ENCODE data around the gene CHD6. TPM values are rescaled to one million over a fixed set of nuclear protein-coding genes. Genes with fewer than 3 reads are reported as not detected.

Gene CHD6
- total RNA-seq, 1 donor from 2014 or later = 114 TPM

- TF ChIP-seq CTCF (IDR thresholded peaks at IDR 0.05; ENCODE audit: unreplicated experiment) = no peak
- Mint-ChIP-seq H3K4me1 (ENCODE audit: low read depth) (peaks cover 15% of the 10 kb centered on the region), H3K36me3 (ENCODE audit: insufficient read depth) (no peaks in the 10 kb centered on the region), H3K4me3 (ENCODE audit: low read depth) (no peak overlapping the region), H3K27ac (no peak overlapping the region), H3K27me3 (peaks cover 4% of the 10 kb centered on the region), H3K9me3 (ENCODE audit: low read depth) (no peaks in the 10 kb centered on the region)
- no peak for DNase-seq (ENCODE audit: low spot score, unreplicated experiment)
These were observed 21.5 kb upstream of the CHD6 start for GRCh38 chr20:41639630-41640029.

DNA sequence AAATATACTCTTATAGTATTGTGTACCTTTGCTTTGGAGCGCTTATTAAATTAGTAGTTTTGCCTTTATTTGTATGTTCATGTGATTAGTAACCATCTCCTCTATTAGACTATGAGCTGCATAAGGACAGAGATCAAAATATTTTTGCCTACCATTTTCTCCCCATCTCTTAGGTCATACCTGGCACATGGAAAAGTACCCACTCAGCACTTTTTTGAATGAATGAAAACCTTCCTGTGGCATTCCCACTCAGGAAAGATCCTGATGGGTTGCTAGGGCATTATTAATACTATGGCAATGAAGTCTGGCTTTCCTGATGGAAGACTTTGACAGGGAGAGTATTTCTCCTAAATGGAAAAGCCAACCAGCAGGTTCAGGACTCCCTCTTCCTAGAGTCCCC, 20.3 kb upstream of the CHD6 start:
- Mint-ChIP-seq H3K9me3 (ENCODE audit: low read depth) (no peaks in the 10 kb centered on the region), H3K4me3 (ENCODE audit: low read depth) (no peak overlapping the region), H3K4me1 (ENCODE audit: low read depth) (peaks cover 3% of the 10 kb centered on the region), H3K36me3 (ENCODE audit: insufficient read depth) (no peaks in the 10 kb centered on the region), H3K27ac (no peak overlapping the region), H3K27me3 (peaks cover 4% of the 10 kb centered on the region)
- no peak for TF ChIP-seq CTCF (IDR thresholded peaks at IDR 0.05; ENCODE audit: unreplicated experiment)
- no peak for DNase-seq (ENCODE audit: low spot score, unreplicated experiment)

GRCh38 chr20:41635158-41635557, 17.0 kb upstream of the CHD6 start:
- Mint-ChIP-seq H3K36me3 (ENCODE audit: insufficient read depth) (no peaks in the 10 kb centered on the region), H3K4me1 (ENCODE audit: low read depth) (no peaks in the 10 kb centered on the region), H3K27me3 (peaks cover 4% of the 10 kb centered on the region), H3K27ac (no peak overlapping the region), H3K9me3 (ENCODE audit: low read depth) (no peaks in the 10 kb centered on the region), H3K4me3 (ENCODE audit: low read depth) (no peak overlapping the region)
- no peak for TF ChIP-seq CTCF (IDR thresholded peaks at IDR 0.05; ENCODE audit: unreplicated experiment)
- DNase-seq (ENCODE audit: low spot score, unreplicated experiment) = no peak

DNA sequence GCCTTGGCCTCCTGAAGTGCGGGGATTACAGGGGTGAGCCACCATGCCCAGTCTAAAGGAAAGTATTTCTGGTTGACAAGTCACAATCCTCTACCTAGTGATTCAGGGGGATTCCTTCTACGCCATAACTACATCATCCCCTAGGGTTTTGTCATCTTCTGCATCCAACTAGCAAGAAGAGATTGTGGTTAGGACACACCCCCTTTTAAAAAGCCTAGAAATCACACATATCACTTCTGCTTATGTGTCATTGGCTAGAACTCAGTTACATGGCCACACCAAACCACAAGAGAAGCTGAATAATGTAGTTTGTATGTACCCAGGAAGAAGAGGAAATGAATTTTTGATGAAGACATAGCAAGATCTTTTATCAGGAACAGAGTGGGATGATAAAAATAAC, 14.7 kb upstream of the CHD6 start:
- Mint-ChIP-seq H3K4me3 (ENCODE audit: low read depth) (no peak overlapping the region), H3K27me3 (no peaks in the 10 kb centered on the region), H3K4me1 (ENCODE audit: low read depth) (no peaks in the 10 kb centered on the region), H3K9me3 (ENCODE audit: low read depth) (no peaks in the 10 kb centered on the region), H3K36me3 (ENCODE audit: insufficient read depth) (no peaks in the 10 kb centered on the region), H3K27ac (no peak overlapping the region)
- no peak for TF ChIP-seq CTCF (IDR thresholded peaks at IDR 0.05; ENCODE audit: unreplicated experiment)
- DNase-seq (ENCODE audit: low spot score, unreplicated experiment) = no peak

DNA sequence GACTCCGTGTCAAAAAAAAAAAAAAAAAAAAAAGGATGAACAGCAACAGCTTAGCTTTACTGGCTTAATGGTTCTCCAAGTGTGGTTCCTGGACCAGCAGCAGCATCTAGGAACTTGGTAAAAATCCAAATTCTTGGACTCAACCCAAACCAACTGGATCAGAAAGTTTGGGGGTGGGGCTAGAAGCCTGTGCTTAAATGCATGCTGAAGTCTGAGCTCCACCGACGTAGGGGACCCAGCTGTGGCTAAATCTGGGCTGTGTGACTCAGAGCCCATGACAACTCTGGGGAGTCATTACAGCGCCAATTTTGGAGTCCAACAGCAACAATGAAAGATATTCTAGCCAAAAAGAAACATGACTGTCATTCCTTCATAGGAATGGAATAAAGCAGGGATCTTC, 13.6 kb upstream of the CHD6 start:
- TF ChIP-seq CTCF (IDR thresholded peaks at IDR 0.05; ENCODE audit: unreplicated experiment) = no peak
- no peak overlapping the region for H3K27ac Mint-ChIP-seq

More for the DNA sequence above, 13.6 kb upstream of the CHD6 start:
- Mint-ChIP-seq H3K36me3 (ENCODE audit: insufficient read depth) (no peaks in the 10 kb centered on the region), H3K4me1 (ENCODE audit: low read depth) (no peaks in the 10 kb centered on the region), H3K4me3 (ENCODE audit: low read depth) (no peak overlapping the region), H3K9me3 (ENCODE audit: low read depth) (no peaks in the 10 kb centered on the region), H3K27me3 (no peaks in the 10 kb centered on the region)
- DNase-seq (ENCODE audit: low spot score, unreplicated experiment) = no peak
